ENCODE data around the gene NOD2.

NOD2 gene

DNA sequence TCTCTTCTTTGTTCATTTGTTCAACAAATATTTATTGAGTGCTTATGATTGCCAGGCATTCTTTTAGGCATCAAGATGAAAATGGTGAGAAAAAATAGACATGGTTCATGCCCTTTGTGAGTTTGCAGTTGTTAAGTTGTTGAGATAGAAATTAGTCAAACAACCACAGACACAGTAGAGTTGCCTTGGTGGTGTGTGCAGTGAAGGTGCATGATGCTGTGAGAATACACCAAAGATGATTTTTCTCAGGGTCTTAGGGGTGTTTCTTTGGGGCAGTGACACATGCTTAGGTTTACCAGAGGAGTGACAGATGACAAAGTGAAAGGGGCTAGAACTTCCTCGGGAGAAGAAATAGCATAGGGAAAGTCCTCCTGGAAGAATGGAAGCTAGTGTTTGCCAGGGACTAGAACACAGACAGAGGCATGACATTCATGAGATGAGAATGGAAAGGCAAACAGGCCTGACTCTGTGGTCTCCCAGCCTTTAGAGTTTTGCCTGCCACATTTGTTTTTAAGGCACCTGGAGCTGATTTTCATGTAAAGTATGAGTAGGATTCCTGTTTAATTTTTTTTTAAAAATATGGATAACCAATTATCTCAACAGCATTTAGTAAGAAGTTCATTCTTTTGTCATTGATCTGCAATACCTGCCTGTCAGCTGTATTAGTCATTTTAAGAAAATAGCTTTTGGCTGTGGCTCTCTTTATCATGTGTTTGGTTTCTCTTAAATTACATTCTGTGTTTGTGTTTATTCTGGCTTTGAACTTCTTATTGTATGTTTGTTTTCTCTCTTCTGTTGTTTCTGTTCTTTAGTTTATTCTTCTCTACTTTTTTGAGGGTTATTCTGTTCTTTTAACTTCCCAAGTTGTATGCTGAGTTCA lies 85.1 kb downstream of the NOD2 start:
- no peak for DNase-seq (ENCODE audit: insufficient read length, low spot score)
- no peak for FAIRE-seq

DNA sequence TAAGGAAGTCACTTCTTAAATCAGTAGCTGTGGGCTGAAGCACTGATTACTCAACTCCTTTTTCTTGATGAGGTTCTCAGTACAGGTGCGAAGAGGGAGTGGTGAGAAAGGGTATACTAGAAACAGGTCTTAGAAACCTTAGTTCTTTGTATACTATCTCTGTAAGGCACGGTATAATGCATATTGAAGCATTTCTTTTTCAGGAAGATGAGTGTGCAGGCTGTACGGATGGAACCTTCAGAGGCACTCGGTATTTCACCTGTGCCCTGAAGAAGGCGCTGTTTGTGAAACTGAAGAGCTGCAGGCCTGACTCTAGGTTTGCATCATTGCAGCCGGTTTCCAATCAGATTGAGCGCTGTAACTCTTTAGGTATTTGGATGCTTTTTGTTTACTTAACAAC lies 87.6 kb downstream of the NOD2 start:
- no peak for DNase-seq (ENCODE audit: insufficient read length, low spot score)
- no peak for FAIRE-seq

- no peak for FAIRE-seq
These were observed 88.1 kb downstream of the NOD2 start for GRCh38 chr16:50781518-50781917.

More at GRCh38 chr16:50781518-50781917, 88.1 kb downstream of the NOD2 start:
- no peak for DNase-seq (ENCODE audit: insufficient read length, low spot score)

Measured in HTR-8/SVneo (cell line).